ENCODE measurements around the gene SUMO4.

Gene SUMO4

GRCh38 chr6:149362289-149362688, 37.8 kb upstream of the SUMO4 start:
- TF ChIP-seq CTCF (IDR thresholded peaks at IDR 0.05; ENCODE audit: low read length, missing control alignments), result no peak
- H3K4me3 ChIP-seq (replicated peaks; ENCODE audit: low read depth, low read length), result no peak overlapping the region
- DNase-seq (ENCODE audit: low read depth), result no peak

DNA sequence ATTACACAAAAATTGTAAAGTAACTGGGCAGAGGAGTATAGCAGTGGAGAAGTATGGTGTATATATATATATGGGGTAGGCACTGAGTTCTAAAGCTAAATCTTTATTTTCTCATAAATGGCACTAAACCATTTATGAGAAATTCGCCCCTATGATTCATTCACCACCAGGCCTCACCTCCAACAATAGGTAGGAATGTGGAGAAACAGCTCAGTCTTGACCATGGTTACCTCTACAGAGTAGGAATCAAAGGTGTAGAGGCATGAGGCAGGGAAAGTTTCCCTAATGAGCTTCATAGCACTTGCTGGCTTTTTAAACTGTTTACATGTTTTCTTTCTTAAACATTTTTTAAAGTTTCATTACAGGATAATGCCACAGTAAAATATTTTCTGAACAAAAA, 36.9 kb upstream of the SUMO4 start:
- no peak for TF ChIP-seq CTCF (IDR thresholded peaks at IDR 0.05; ENCODE audit: low read length, missing control alignments)
- DNase-seq (ENCODE audit: low read depth), result no peak
- no peak overlapping the region for H3K4me3 ChIP-seq (replicated peaks; ENCODE audit: low read depth, low read length)

DNA sequence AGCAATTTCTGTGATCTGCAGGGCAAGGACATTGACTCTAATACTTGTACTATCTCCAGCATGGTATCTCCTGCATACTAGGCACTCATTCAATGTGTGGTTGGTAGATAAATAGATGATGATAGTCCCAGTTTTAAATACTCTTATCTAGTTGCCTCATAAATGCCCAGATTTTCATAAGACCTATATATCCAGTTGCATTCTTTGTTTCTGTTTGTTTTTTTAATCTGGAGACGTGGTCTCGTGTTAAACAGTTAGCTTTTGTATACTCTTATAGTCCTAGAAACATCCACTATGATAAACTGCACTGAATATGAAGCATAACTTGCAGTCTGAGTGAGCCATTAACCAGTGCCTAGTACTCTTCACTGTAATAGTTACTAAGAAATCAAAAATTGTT, 35.5 kb upstream of the SUMO4 start:
- no peak overlapping the region for H3K4me3 ChIP-seq (replicated peaks; ENCODE audit: low read depth, low read length)
- DNase-seq (ENCODE audit: low read depth), result peak; percentile 9
- no peak for TF ChIP-seq CTCF (IDR thresholded peaks at IDR 0.05; ENCODE audit: low read length, missing control alignments)

DNA sequence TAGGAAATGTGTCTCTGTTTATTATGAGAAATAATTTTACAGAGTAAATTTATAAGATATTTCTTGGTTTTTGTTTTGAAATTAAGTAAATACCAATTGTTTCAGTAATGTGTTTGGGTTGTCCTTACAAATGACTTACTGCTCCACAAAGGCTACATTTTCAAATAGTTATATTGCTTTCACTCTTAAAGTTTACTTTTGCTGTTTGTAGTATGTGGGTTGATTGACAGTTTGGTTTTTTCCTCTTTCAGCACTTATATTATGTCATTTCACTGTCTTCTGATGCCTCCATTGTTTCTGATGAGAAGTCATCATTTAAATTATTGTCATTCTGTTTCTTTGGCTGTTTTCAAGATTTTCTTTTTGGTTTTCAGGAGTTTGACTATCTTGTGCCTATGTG, 34.9 kb upstream of the SUMO4 start:
- no peak for TF ChIP-seq CTCF (IDR thresholded peaks at IDR 0.05; ENCODE audit: low read length, missing control alignments)
- no peak overlapping the region for H3K4me3 ChIP-seq (replicated peaks; ENCODE audit: low read depth, low read length)
- DNase-seq (ENCODE audit: low read depth), result no peak

DNA sequence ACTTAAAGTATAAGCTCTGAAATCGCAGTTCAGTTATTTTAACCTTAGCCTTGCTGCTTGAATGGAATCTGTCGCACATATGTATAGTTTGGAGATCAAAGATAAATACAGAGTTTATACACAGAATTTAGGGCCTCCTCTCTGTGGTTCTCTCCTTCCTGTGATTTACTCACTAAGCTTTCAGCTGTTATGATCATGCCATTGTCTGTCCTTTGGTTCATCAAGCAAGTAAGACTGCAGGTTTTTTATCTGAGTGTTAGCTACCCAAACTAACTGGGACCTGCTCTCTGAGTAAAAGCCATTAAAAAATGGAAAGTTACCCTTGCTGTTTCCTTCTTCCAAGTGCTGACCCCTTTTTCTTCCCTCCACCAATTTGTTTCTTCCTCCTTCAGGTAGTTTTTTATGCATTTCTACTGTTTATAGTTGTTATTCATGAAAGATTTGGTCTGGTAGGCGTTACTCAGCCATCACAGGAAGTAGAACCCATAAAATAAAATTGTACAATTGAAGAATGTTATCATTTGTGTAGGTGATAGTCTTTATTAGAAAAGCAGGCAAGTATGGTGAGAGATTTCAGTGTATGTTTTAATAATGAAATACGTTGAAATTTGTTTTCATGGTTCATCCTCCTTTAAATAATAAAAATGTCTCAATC, 33.7 kb upstream of the SUMO4 start:
- no peak for TF ChIP-seq CTCF (IDR thresholded peaks at IDR 0.05; ENCODE audit: low read length, missing control alignments)
- DNase-seq (ENCODE audit: low read depth), result no peak
- H3K4me3 ChIP-seq (replicated peaks; ENCODE audit: low read depth, low read length), result no peak overlapping the region

DNA sequence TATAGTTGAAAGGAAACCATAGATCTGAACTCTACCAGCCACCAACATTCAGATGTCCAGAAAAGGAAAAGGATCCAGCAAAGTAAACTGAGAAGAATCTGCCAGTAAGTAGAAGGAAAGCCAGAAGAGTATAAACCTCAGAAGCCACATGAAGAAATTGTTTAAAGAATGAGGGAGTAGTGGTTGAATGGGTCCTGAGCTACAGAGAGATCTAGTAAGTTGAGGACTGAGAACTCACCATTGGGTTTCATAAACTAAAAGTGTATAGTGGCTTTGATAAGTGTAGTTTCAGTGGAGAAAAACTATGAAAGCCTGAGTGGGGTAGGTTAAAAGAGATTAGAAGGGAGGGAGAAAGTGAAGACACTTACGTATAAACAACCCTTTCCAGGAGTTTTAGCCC, 32.0 kb upstream of the SUMO4 start:
- TF ChIP-seq CTCF (IDR thresholded peaks at IDR 0.05; ENCODE audit: low read length, missing control alignments), result no peak
- DNase-seq (ENCODE audit: low read depth), result no peak

DNA sequence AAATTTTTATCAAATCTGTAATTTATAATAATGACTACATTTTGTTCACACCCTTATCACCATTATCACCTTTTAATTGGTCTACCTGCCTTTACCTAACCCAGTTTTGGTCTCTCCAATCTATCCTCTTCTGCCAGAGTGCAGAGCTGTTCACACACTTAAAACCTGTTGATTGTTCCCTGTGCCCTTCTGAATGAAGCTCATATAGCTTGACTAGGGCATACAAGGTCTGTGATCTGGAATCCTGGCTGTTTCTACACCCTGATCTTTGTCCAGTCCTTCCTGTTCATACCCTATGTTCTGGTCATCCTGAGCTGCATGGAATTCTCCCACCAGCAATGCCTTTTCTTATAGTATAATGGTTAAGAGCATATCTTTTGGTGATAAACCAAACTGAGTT, 28.9 kb upstream of the SUMO4 start:
- no peak overlapping the region for H3K4me3 ChIP-seq (replicated peaks; ENCODE audit: low read depth, low read length)
- TF ChIP-seq CTCF (IDR thresholded peaks at IDR 0.05; ENCODE audit: low read length, missing control alignments), result no peak
- DNase-seq (ENCODE audit: low read depth), result no peak

More for the DNA sequence above, 32.0 kb upstream of the SUMO4 start:
- H3K4me3 ChIP-seq (replicated peaks; ENCODE audit: low read depth, low read length), result no peak overlapping the region
